GM12878 (cell line): ENCODE measurements around the gene FAM9A.
"Not testable (repeated sequence)": the region's sequence is repeated elsewhere in the genome, so short reads cannot be mapped to it uniquely, and the experiment has no call there.

Experiments
- EGR1 ChIP-seq, 2 experiments: IDR thresholded peaks; 1 replicate in 1 of 2; 2 replicates in 1 of 2; pipeline ENCODE4 v1.6.1; 2011 to 2012; ENCODE audit warnings: low read depth in 2 of 2, low read length in 2 of 2, borderline replicate concordance in 1 of 2, mild to moderate bottlenecking in 1 of 2, moderate library complexity in 1 of 2
- ESRRA ChIP-seq: IDR thresholded peaks from 2 replicates; pipeline ENCODE4 v1.6.1; 2012; ENCODE audit warnings: mild to moderate bottlenecking, low read length, improper control_type of control experiment
- SMC3 ChIP-seq: IDR thresholded peaks from 2 replicates; pipeline ENCODE4 v1.6.1; 2011; ENCODE audit warnings: low read length, improper control_type of control experiment, borderline replicate concordance
- SUZ12 ChIP-seq: fragments of 200-600 bp; sonication (generic); IDR thresholded peaks from one replicate; pipeline ENCODE4 v1.6.1; 2018; ENCODE audit warnings: antibody characterized with exemption, mild to moderate bottlenecking; ENCODE audit not compliant: unreplicated experiment
- YY1 ChIP-seq: IDR thresholded peaks from 2 replicates; pipeline ENCODE4 v1.6.1; 2011; ENCODE audit warnings: low read depth, mild to moderate bottlenecking, low read length
- ZNF274 ChIP-seq: IDR thresholded peaks from one replicate; pipeline ENCODE4 v1.8.0; 2011; ENCODE audit not compliant: insufficient read length, insufficient read depth
- TF ChIP-seq, protein P1 (sequence below), 3 experiments: IDR thresholded peaks in 2 of 3; conservative IDR thresholded peaks in 1 of 3; 2 replicates each; pipeline ENCODE4 v1.5.1; 2011; ENCODE audit warnings: low read depth in 3 of 3, low read length in 3 of 3, mild to moderate bottlenecking in 3 of 3, control low read depth in 2 of 3, moderate library complexity in 2 of 3, inconsistent platforms in 1 of 3, mixed read lengths in 1 of 3; ENCODE audit not compliant: control insufficient read depth in 2 of 3, insufficient read depth in 1 of 3; ENCODE audit errors: extremely low read depth in 1 of 3
- TF ChIP-seq, protein P2 (sequence below): fragments of 450-650 bp; IDR thresholded peaks from 2 replicates; pipeline ENCODE4 v1.6.1; 2017; ENCODE audit warnings: mild to moderate bottlenecking
- TF ChIP-seq, protein P3 (sequence below): fragments of 450-650 bp; IDR thresholded peaks from 2 replicates; pipeline ENCODE4 v1.6.1; 2016; ENCODE audit warnings: mild to moderate bottlenecking
- TF ChIP-seq, protein P4 (sequence below): fragments of 450-650 bp; IDR thresholded peaks from 2 replicates; pipeline ENCODE4 v1.6.1; 2018; ENCODE audit warnings: mild to moderate bottlenecking, low read depth, moderate library complexity; ENCODE audit not compliant: partially characterized antibody

DNA sequence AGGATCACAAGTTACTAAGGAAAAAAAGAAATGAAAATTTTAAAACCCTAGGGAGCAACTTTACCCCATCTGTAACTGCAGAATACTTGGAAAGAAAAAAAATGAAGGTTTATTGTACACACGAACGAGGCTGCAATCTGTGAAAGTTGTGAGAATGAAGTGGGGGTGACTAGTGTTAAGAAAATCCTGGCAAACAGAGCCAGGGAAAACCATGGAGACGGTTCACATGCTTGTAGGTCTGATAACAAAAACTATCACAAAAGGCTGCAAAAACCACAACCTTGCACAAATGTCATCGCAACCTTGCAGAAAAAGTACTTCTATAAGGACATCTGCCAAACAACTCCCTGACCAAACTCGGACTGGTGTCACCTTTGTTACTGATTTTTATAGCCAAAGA, 42.5 kb downstream of the FAM9A start:
- not testable (repeated sequence) for TF ChIP-seq YY1; ZNF274; EGR1 (IDR thresholded peaks at IDR 0.05; ENCODE audit: borderline replicate concordance in 1 of 2, low read depth in 2 of 2, low read length in 2 of 2); SMC3; ESRRA; SUZ12
- TF ChIP-seq, protein P1, sequence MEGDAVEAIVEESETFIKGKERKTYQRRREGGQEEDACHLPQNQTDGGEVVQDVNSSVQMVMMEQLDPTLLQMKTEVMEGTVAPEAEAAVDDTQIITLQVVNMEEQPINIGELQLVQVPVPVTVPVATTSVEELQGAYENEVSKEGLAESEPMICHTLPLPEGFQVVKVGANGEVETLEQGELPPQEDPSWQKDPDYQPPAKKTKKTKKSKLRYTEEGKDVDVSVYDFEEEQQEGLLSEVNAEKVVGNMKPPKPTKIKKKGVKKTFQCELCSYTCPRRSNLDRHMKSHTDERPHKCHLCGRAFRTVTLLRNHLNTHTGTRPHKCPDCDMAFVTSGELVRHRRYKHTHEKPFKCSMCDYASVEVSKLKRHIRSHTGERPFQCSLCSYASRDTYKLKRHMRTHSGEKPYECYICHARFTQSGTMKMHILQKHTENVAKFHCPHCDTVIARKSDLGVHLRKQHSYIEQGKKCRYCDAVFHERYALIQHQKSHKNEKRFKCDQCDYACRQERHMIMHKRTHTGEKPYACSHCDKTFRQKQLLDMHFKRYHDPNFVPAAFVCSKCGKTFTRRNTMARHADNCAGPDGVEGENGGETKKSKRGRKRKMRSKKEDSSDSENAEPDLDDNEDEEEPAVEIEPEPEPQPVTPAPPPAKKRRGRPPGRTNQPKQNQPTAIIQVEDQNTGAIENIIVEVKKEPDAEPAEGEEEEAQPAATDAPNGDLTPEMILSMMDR (IDR thresholded peaks at IDR 0.05 in 2 of 3, conservative IDR thresholded peaks at IDR 0.05 in 1 of 3; ENCODE audit: control insufficient read depth in 2 of 3, extremely low read depth in 1 of 3, insufficient read depth in 1 of 3, low read depth in 3 of 3, low read length in 3 of 3) = not testable (repeated sequence)
- TF ChIP-seq, protein P2, sequence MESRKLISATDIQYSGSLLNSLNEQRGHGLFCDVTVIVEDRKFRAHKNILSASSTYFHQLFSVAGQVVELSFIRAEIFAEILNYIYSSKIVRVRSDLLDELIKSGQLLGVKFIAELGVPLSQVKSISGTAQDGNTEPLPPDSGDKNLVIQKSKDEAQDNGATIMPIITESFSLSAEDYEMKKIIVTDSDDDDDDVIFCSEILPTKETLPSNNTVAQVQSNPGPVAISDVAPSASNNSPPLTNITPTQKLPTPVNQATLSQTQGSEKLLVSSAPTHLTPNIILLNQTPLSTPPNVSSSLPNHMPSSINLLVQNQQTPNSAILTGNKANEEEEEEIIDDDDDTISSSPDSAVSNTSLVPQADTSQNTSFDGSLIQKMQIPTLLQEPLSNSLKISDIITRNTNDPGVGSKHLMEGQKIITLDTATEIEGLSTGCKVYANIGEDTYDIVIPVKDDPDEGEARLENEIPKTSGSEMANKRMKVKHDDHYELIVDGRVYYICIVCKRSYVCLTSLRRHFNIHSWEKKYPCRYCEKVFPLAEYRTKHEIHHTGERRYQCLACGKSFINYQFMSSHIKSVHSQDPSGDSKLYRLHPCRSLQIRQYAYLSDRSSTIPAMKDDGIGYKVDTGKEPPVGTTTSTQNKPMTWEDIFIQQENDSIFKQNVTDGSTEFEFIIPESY = not testable (repeated sequence)
- TF ChIP-seq, protein P3, sequence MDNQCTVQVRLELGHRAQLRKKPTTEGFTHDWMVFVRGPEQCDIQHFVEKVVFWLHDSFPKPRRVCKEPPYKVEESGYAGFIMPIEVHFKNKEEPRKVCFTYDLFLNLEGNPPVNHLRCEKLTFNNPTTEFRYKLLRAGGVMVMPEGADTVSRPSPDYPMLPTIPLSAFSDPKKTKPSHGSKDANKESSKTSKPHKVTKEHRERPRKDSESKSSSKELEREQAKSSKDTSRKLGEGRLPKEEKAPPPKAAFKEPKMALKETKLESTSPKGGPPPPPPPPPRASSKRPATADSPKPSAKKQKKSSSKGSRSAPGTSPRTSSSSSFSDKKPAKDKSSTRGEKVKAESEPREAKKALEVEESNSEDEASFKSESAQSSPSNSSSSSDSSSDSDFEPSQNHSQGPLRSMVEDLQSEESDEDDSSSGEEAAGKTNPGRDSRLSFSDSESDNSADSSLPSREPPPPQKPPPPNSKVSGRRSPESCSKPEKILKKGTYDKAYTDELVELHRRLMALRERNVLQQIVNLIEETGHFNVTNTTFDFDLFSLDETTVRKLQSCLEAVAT = not testable (repeated sequence)
- TF ChIP-seq, protein P4, sequence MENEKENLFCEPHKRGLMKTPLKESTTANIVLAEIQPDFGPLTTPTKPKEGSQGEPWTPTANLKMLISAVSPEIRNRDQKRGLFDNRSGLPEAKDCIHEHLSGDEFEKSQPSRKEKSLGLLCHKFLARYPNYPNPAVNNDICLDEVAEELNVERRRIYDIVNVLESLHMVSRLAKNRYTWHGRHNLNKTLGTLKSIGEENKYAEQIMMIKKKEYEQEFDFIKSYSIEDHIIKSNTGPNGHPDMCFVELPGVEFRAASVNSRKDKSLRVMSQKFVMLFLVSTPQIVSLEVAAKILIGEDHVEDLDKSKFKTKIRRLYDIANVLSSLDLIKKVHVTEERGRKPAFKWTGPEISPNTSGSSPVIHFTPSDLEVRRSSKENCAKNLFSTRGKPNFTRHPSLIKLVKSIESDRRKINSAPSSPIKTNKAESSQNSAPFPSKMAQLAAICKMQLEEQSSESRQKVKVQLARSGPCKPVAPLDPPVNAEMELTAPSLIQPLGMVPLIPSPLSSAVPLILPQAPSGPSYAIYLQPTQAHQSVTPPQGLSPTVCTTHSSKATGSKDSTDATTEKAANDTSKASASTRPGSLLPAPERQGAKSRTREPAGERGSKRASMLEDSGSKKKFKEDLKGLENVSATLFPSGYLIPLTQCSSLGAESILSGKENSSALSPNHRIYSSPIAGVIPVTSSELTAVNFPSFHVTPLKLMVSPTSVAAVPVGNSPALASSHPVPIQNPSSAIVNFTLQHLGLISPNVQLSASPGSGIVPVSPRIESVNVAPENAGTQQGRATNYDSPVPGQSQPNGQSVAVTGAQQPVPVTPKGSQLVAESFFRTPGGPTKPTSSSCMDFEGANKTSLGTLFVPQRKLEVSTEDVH = not testable (repeated sequence)
